SK-N-SH (cell line): ENCODE measurements around the gene CACNB3. TPM values are rescaled to one million over a fixed set of nuclear protein-coding genes. Genes with fewer than 3 reads are reported as not detected.
"Not testable (repeated sequence)": the region's sequence is repeated elsewhere in the genome, so short reads cannot be mapped to it uniquely, and the experiment has no call there.

Source experiments
- CTCF ChIA-PET: fragments of 300-600, 350-600 bp; formaldehyde crosslinking; extraction: SDS; loops from one replicate; lab custom pipeline; 2021; lab: Yijun Ruan, JAX
- POLR2A ChIA-PET: fragments of 350-600 bp; sonication (Branson Sonifier 250); formaldehyde crosslinking; extraction: SDS; loops from one replicate; lab custom pipeline; 2020; ENCODE audit warnings: antibody characterized with exemption, inconsistent platforms; lab: Yijun Ruan, JAX
- DNase-seq: peaks from one replicate; pipeline ENCODE4 v3.0.0; 2012
- H2AFZ ChIP-seq: fragments of 200-600 bp; sonication (generic); 2 replicates; pipeline ENCODE4 v1.8.1; 2016; ENCODE audit warnings: antibody characterized with exemption, mild to moderate bottlenecking, low read depth
- H3F3A ChIP-seq: fragments of 200-600 bp; sonication (generic); replicated peaks from 2 replicates; pipeline ENCODE3; 2016; ENCODE audit warnings: antibody characterized with exemption, mild to moderate bottlenecking; ENCODE audit not compliant: insufficient read depth
- H3K27ac ChIP-seq, 2 experiments: fragments of 200-500 bp in 1 of 2; fragments of 200-600 bp in 1 of 2; sonication (Bioruptor generic) in 1 of 2; sonication (generic), shearing (Covaris generic) in 1 of 2; 2 replicates each; pipeline versions ENCODE4 v1.5.1 to v1.6.1; 2014 to 2016; ENCODE audit warnings: low read depth in 2 of 2, inconsistent platforms in 1 of 2, low read length in 1 of 2, mild to moderate bottlenecking in 1 of 2, mixed read lengths in 1 of 2
- H3K27me3 ChIP-seq: fragments of 200-600 bp; sonication (generic), shearing (Covaris generic); 2 replicates; pipeline ENCODE4 v1.6.1; 2016; ENCODE audit warnings: mixed run types; ENCODE audit not compliant: insufficient read depth
- H3K36me3 ChIP-seq, 2 experiments: fragments of 200-500 bp in 1 of 2; fragments of 200-600 bp in 1 of 2; sonication (Bioruptor generic) in 1 of 2; sonication (generic) in 1 of 2; replicated peaks in 1 of 2; 2 replicates each; pipeline versions ENCODE3 to v1.5.1; 2014 to 2016; ENCODE audit warnings: low read length in 1 of 2, mild to moderate bottlenecking in 1 of 2; ENCODE audit not compliant: insufficient read depth in 2 of 2, control insufficient read depth in 1 of 2
- H3K4me1 ChIP-seq, 2 experiments: fragments of 200-500 bp in 1 of 2; fragments of 200-600 bp in 1 of 2; sonication (Bioruptor generic) in 1 of 2; sonication (generic), shearing (Covaris generic) in 1 of 2; 2 replicates each; pipeline versions ENCODE4 v1.5.1 to v1.6.1; 2014 to 2016; ENCODE audit warnings: low read depth in 1 of 2, low read length in 1 of 2, mixed run types in 1 of 2; ENCODE audit not compliant: insufficient read depth in 2 of 2, control insufficient read depth in 1 of 2
- H3K4me2 ChIP-seq: fragments of 200-600 bp; sonication (generic), shearing (Covaris generic); 2 replicates; pipeline ENCODE4 v1.6.1; 2017; ENCODE audit warnings: mixed run types
- H3K4me3 ChIP-seq, 2 experiments: fragments of 200-500 bp in 1 of 2; fragments of 200-600 bp in 1 of 2; sonication (Bioruptor generic) in 1 of 2; sonication (generic), shearing (Covaris generic) in 1 of 2; 2 replicates each; pipeline versions ENCODE4 v1.5.1 to v1.8.1; 2014 to 2016; ENCODE audit warnings: low read depth in 2 of 2, inconsistent platforms in 1 of 2, low read length in 1 of 2, mild to moderate bottlenecking in 1 of 2, mixed read lengths in 1 of 2, moderate library complexity in 1 of 2
- H3K79me2 ChIP-seq: fragments of 200-600 bp; sonication (generic); 2 replicates; pipeline ENCODE4 v1.8.1; 2017; ENCODE audit warnings: mild to moderate bottlenecking; ENCODE audit not compliant: insufficient read depth
- H3K9ac ChIP-seq: fragments of 200-600 bp; sonication (generic); 2 replicates; pipeline ENCODE4 v1.6.1; 2017; ENCODE audit warnings: mixed run types
- H3K9me2 ChIP-seq: fragments of 200-600 bp; sonication (generic); 2 replicates; pipeline ENCODE4 v1.6.1; 2017; ENCODE audit warnings: mixed run types
- H3K9me3 ChIP-seq: fragments of 200-600 bp; sonication (generic); 2 replicates; pipeline ENCODE4 v1.6.1; 2017; ENCODE audit warnings: mixed run types, mild to moderate bottlenecking, moderate library complexity
- H4K20me1 ChIP-seq: fragments of 200-600 bp; sonication (generic); 2 replicates; pipeline ENCODE4 v1.6.1; 2017; ENCODE audit warnings: mild to moderate bottlenecking, mixed run types; ENCODE audit not compliant: insufficient read depth
- CHD2 ChIP-seq: fragments of 150-350 bp; IDR thresholded peaks from 2 replicates; pipeline ENCODE4 v1.6.1; 2018; ENCODE audit warnings: low read length; ENCODE audit not compliant: partially characterized antibody
- CTCF ChIP-seq: fragments of 200-600 bp; sonication (generic); IDR thresholded peaks from 2 replicates; pipeline ENCODE4 v1.6.1; 2017; ENCODE audit warnings: antibody characterized with exemption, mild to moderate bottlenecking, moderate library complexity
- ELF1 ChIP-seq: IDR thresholded peaks from 2 replicates; pipeline ENCODE4 v1.4.0; 2012
- EZH2phosphoT487 ChIP-seq: fragments of 200-600 bp; sonication (generic); IDR thresholded peaks from 2 replicates; pipeline ENCODE4 v1.6.1; 2017; ENCODE audit warnings: low read depth, mixed run types, mild to moderate bottlenecking, antibody characterized with exemption, moderate library complexity, borderline replicate concordance
- FOXJ3 ChIP-seq: sonication (generic); formaldehyde crosslinking; IDR thresholded peaks from 2 replicates; pipeline ENCODE4 v1.5.1; 2020; ENCODE audit warnings: mild to moderate bottlenecking, missing genetic modification reagents
- IRF3 ChIP-seq: fragments of 150-350 bp; IDR thresholded peaks from 2 replicates; pipeline ENCODE4 v1.6.1; 2016; ENCODE audit warnings: mild to moderate bottlenecking, low read depth, low read length
- MAX ChIP-seq: IDR thresholded peaks from 2 replicates; pipeline ENCODE4 v1.4.0; 2012; ENCODE audit warnings: low read depth
- MEF2A ChIP-seq: IDR thresholded peaks from 2 replicates; pipeline ENCODE4 v1.4.0; 2012; ENCODE audit warnings: low read depth, borderline replicate concordance
- MXI1 ChIP-seq: IDR thresholded peaks from 2 replicates; pipeline ENCODE4 v1.6.1; 2012; ENCODE audit warnings: mild to moderate bottlenecking, low read depth, low read length, improper control_type of control experiment
- NFIC ChIP-seq: IDR thresholded peaks from 2 replicates; pipeline ENCODE4 v1.4.0; 2012; ENCODE audit warnings: borderline replicate concordance
- PBX3 ChIP-seq: IDR thresholded peaks from 2 replicates; pipeline ENCODE4; 2012
- RCOR1 ChIP-seq: fragments of 150-350 bp; IDR thresholded peaks from 2 replicates; pipeline ENCODE4 v1.6.1; 2017; ENCODE audit warnings: antibody characterized with exemption, low read length
- REST ChIP-seq: IDR thresholded peaks from 2 replicates; pipeline ENCODE4 v1.6.1; 2012; ENCODE audit warnings: mild to moderate bottlenecking, low read depth, low read length, moderate library complexity
- USF1 ChIP-seq: IDR thresholded peaks from 2 replicates; pipeline ENCODE4 v1.4.0; 2012; ENCODE audit warnings: low read depth, borderline replicate concordance
- ZBTB33 ChIP-seq: IDR thresholded peaks from 2 replicates; pipeline ENCODE4 v1.4.0; 2012; ENCODE audit warnings: low read depth, borderline replicate concordance
- WGBS: methylation state at CpG from one replicate; pipeline ENCODE4 v1.1.6; 2017; ENCODE audit warnings: low lambda C conversion rate; 5-methylcytosine and 5-hydroxymethylcytosine counted together
- polyA plus RNA-seq, 3 experiments: library from polyadenylated mRNA; depleted of rRNA; stranded (reverse); fragments of >200 nt; gene quantifications; 2 replicates each; pipeline ENCODE4 v1.2.3, GENCODE V29; 2012

The CACNB3 gene
- polyA plus RNA-seq, 1 of the 3 experiments (the other 2 are of a cell fraction), result 34.6 TPM

GRCh38 chr12:48854488-48854887 lies 36.2 kb downstream of the CACNB3 start:
- CTCF ChIA-PET, result interaction anchor here (1.2 to 34.8 kb wide), 16 partner anchors 9 to 146 kb away, joined by 3 to 667 read pairs (median 21); partner anchors contain the start of genes CACNB3, FKBP11, RND1 and WNT1
- H3K36me3 ChIP-seq, result peaks cover 0 to 6% of the 10 kb centered on the region in 2 experiments
- H3K4me3 ChIP-seq, result no peak overlapping the region
- no peak overlapping the region for H2AFZ ChIP-seq
- H3K4me2 ChIP-seq, result no peak overlapping the region
- H3K9me2 ChIP-seq, result no peaks in the 10 kb centered on the region
- WGBS, result 72% methylated on average over 4 of the region's 4 CpGs
- H3K9me3 ChIP-seq, result no peaks in the 10 kb centered on the region
- TF ChIP-seq IRF3, result no peak
- TF ChIP-seq MXI1, result no peak
- no peak for TF ChIP-seq EZH2phosphoT487
- TF ChIP-seq REST, result no peak
- no peak for TF ChIP-seq USF1
- no peak for TF ChIP-seq ELF1
- no peak for TF ChIP-seq CTCF
- TF ChIP-seq FOXJ3 (CRISPR knock-in tag), result no peak
- TF ChIP-seq NFIC, result no peak
- TF ChIP-seq RCOR1, result no peak
- TF ChIP-seq ZBTB33, result no peak
- TF ChIP-seq PBX3, result no peak
- TF ChIP-seq CHD2, result no peak
- TF ChIP-seq MEF2A, result no peak
- TF ChIP-seq MAX, result no peak
- H3K27ac ChIP-seq, result no peak overlapping the region
- POLR2A ChIA-PET, result no interaction called here
- peaks cover 25% of the 10 kb centered on the region for H3K79me2 ChIP-seq
- H3K9ac ChIP-seq, result no peak overlapping the region
- H3F3A ChIP-seq, result no peaks in the 10 kb centered on the region
- no peaks in the 10 kb centered on the region for H3K27me3 ChIP-seq
- H4K20me1 ChIP-seq, result no peaks in the 10 kb centered on the region
- peaks cover 0 to 13% of the 10 kb centered on the region in 2 experiments; a peak in 2 of 4 replicates for H3K4me1 ChIP-seq
- no peak for DNase-seq

GRCh38 chr12:48854932-48855331 lies 36.6 kb downstream of the CACNB3 start:
- H3K9ac ChIP-seq, H3K9me2 ChIP-seq, DNase-seq, H3K27ac ChIP-seq, H3K9me3 ChIP-seq, H4K20me1 ChIP-seq, H3K27me3 ChIP-seq, H3K4me2 ChIP-seq, H3K4me3 ChIP-seq, H3F3A ChIP-seq, POLR2A ChIA-PET, H2AFZ ChIP-seq, H3K36me3 ChIP-seq: not testable (repeated sequence)
- peaks cover 21% of the 10 kb centered on the region for H3K79me2 ChIP-seq
- 90% methylated on average over 10 of the region's 10 CpGs for WGBS
- CTCF ChIA-PET, result interaction anchor here (0.6 to 34.8 kb wide), 8 partner anchors 9 to 124 kb away, joined by 3 to 667 read pairs (median 22); partner anchors contain the start of genes CACNB3, RND1 and WNT1
- peaks cover 0 to 13% of the 10 kb centered on the region in 2 experiments; a peak in 2 of 4 replicates for H3K4me1 ChIP-seq
